Mesendoderm (in vitro differentiated cells): ENCODE measurements around the gene FLT1.

Source experiments
- DNase-seq: peaks from one replicate; pipeline ENCODE4 v3.0.0; 2013
- H2AK5ac ChIP-seq: 2 replicates; pipeline ENCODE4 v1.6.1; 2013; ENCODE audit warnings: low read length, inconsistent platforms
- H2BK120ac ChIP-seq: 2 replicates; pipeline ENCODE4 v1.6.1; 2013; ENCODE audit warnings: low read depth, mild to moderate bottlenecking, low read length, moderate library complexity, mixed read lengths
- H2BK15ac ChIP-seq: replicated peaks from 2 replicates; pipeline ENCODE4 v1.6.1; 2013; ENCODE audit warnings: low read depth, mild to moderate bottlenecking, moderate library complexity
- H2BK5ac ChIP-seq: 2 replicates; pipeline ENCODE4 v1.6.1; 2013; ENCODE audit warnings: low read length, inconsistent platforms
- H3K18ac ChIP-seq: 2 replicates; pipeline ENCODE4 v1.6.1; 2013; ENCODE audit warnings: mild to moderate bottlenecking, low read length, mixed read lengths
- H3K23ac ChIP-seq: one replicate; pipeline ENCODE4 v1.6.1; 2013; ENCODE audit warnings: low read length
- H3K27ac ChIP-seq: 2 replicates; pipeline ENCODE4 v1.5.1; 2013; ENCODE audit warnings: low read depth, mild to moderate bottlenecking, inconsistent platforms, low read length, moderate library complexity
- H3K27me3 ChIP-seq: 2 replicates; pipeline ENCODE4 v1.6.1; 2013; ENCODE audit warnings: low read length, control low read depth, mild to moderate bottlenecking, inconsistent platforms; ENCODE audit not compliant: insufficient read depth, poor library complexity
- H3K36me3 ChIP-seq: 2 replicates; pipeline ENCODE4 v1.6.1; 2013; ENCODE audit warnings: low read length, inconsistent platforms; ENCODE audit not compliant: control insufficient read depth, insufficient read depth
- H3K4ac ChIP-seq: one replicate; pipeline ENCODE4 v1.6.1; 2013; ENCODE audit warnings: low read depth, mild to moderate bottlenecking, low read length, moderate library complexity
- H3K4me1 ChIP-seq: 2 replicates; pipeline ENCODE4 v1.6.1; 2013; ENCODE audit warnings: low read depth, low read length, inconsistent platforms; ENCODE audit not compliant: control insufficient read depth
- H3K4me2 ChIP-seq: 2 replicates; pipeline ENCODE4 v1.6.1; 2013; ENCODE audit warnings: low read length
- H3K4me3 ChIP-seq: 2 replicates; pipeline ENCODE4 v1.5.1; 2013; ENCODE audit warnings: mild to moderate bottlenecking, low read length
- H3K56ac ChIP-seq: one replicate; pipeline ENCODE4 v1.6.1; 2013; ENCODE audit warnings: low read length
- H3K79me1 ChIP-seq: 2 replicates; pipeline ENCODE4 v1.6.1; 2013; ENCODE audit warnings: low read length, inconsistent platforms
- H3K79me2 ChIP-seq: 2 replicates; pipeline ENCODE4 v1.6.1; 2013; ENCODE audit warnings: mild to moderate bottlenecking, low read length; ENCODE audit not compliant: control insufficient read depth, insufficient read depth
- H3K9ac ChIP-seq: 2 replicates; pipeline ENCODE4 v1.6.1; 2013; ENCODE audit warnings: low read length, inconsistent platforms
- H4K5ac ChIP-seq: one replicate; pipeline ENCODE4 v1.6.1; 2013; ENCODE audit warnings: low read length
- H4K8ac ChIP-seq: one replicate; pipeline ENCODE4 v1.6.1; 2013; ENCODE audit warnings: low read depth, mild to moderate bottlenecking, control low read depth, low read length, moderate library complexity
- WGBS: extraction: QIAGEN DNeasy Blood & Tissue Kit; methylation state at CpG from one replicate; pipeline ENCODE4 v1.1.7; 2013; ENCODE audit warnings: low lambda C conversion rate, missing lambda C conversion rate; ENCODE audit not compliant: insufficient coverage; ENCODE audit errors: extremely low coverage; 5-methylcytosine and 5-hydroxymethylcytosine counted together

The FLT1 gene

DNA sequence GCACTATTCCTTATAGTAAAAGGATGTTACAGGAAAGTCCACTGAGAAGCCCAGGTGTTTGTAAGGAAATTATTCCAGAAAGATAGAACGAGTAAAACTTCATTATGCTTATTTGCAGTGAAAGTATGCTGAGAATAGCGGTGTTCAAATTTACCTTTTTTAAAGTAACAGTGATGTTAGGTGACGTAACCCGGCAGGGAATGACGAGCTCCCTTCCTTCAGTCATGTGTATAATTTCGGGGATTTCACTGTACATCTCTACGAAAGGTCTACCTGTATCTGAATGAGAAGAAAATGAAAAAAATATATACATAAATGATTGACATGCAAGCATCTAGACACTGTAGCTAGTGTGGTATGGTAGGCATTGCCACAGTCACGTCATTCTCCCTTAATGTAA, 56.9 kb downstream of the FLT1 start:
- H3K23ac ChIP-seq = no peak overlapping the region
- no peaks in the 10 kb centered on the region for H3K36me3 ChIP-seq
- H3K79me1 ChIP-seq = no peaks in the 10 kb centered on the region
- peak overlapping the region; percentile 23 for H3K4ac ChIP-seq
- DNase-seq = no peak
- H3K4me3 ChIP-seq = no peak overlapping the region
- no peaks in the 10 kb centered on the region for H3K79me2 ChIP-seq
- H2BK15ac ChIP-seq = no peak overlapping the region
- H3K27ac ChIP-seq = no peak overlapping the region
- peak overlapping the region; percentile 15 for H3K56ac ChIP-seq
- no peak overlapping the region for H2AK5ac ChIP-seq
- peaks cover 19% of the 10 kb centered on the region for H3K4me1 ChIP-seq
- no peak overlapping the region for H3K4me2 ChIP-seq
- no peaks in the 10 kb centered on the region for H3K27me3 ChIP-seq
- no peak overlapping the region for H2BK5ac ChIP-seq
- no peak overlapping the region for H2BK120ac ChIP-seq
- H4K8ac ChIP-seq = no peak overlapping the region
- no peak overlapping the region for H3K18ac ChIP-seq
- no peak overlapping the region for H4K5ac ChIP-seq
- WGBS = no CpG with 5 or more reads among the region's 8 CpGs
- H3K9ac ChIP-seq = no peak overlapping the region

DNA sequence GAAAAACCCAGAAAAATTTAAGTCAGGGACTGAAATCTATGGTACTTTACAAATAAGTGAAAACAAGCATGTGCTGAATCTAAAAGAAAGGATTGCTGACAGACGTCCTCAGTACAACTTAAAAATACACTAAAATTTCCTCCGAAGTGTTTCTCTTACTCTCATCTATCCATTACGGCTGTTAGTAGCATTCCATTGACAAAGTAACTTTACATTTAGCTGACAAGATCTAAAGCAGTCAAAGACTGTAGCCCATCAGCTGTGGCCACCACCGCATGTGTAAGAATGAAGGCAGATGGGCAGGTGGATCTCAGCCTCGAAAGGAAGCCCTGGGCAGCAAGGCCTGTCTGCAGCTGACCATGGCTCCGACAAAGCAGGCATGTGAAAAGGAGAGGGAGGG, 59.0 kb downstream of the FLT1 start:
- Histone ChIP-seq H3K4me3 (no peak overlapping the region), H3K36me3 (no peaks in the 10 kb centered on the region), H3K27ac (no peak overlapping the region), H3K79me2 (no peaks in the 10 kb centered on the region), H4K8ac (no peak overlapping the region), H2BK120ac (no peak overlapping the region), H3K4me1 (peaks cover 20% of the 10 kb centered on the region), H2BK5ac (no peak overlapping the region), H3K23ac (no peak overlapping the region), H4K5ac (no peak overlapping the region), H2AK5ac (no peak overlapping the region), H3K4ac (no peak overlapping the region), H2BK15ac (no peak overlapping the region), H3K4me2 (no peak overlapping the region), H3K56ac (no peak overlapping the region), H3K27me3 (no peaks in the 10 kb centered on the region), H3K18ac (no peak overlapping the region), H3K9ac (no peak overlapping the region), H3K79me1 (no peaks in the 10 kb centered on the region)
- DNase-seq = no peak
- WGBS = no CpG with 5 or more reads among the region's 6 CpGs

DNA sequence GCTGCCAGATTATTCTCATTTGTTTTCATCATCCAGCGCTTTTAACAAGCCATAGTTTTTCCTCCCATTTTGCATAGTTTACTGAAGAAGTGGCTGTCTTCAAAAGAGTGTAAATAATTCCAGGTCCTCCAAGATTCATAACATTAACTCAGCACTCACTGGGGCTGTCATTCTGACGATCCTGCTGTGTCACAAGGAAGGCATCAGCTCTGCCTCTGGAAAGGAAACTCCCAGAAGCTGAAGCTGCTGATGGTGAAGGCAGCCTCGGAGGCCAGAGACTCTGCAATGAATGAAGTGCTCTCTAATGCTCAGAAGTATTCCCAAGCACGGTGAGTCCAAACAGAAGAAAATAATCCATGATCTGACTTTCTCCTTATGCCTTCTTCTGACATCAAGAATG, 60.0 kb downstream of the FLT1 start:
- Histone ChIP-seq H3K79me1 (no peaks in the 10 kb centered on the region), H2BK120ac (no peak overlapping the region)
- no CpG with 5 or more reads among the region's 4 CpGs for WGBS

DNA sequence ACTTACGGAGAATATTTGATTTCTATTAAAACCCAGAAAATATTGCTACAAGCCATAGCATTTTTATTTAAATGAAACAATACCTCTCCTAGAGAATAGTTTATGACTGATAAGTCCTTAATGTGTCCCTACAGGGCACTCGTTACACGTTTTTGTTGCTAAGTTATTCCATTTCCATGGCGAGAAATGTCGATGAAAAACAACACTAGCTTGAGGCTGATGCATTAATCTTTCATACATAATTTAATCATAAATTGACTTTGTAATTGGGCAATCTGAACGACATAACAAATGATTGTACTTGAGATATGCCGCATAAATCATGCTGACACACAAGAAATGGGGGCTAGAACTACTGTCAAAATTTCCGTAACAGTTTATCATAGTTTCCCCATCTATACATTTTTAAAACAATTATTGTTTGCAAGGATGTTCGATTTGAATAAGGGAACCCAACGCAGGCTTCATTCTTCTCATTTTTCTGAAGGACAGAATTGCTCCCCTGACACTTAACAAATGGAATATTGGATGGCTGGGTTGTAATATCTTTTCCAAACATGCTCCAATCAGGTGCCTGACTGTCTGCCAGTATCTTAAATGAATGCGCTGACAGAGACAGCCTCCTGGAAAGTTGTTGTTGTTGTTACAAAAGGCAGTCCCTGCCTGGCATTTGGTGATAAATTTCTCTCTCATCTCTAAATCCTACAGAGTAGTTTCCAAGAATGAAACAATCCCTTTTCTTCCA, 61.9 kb downstream of the FLT1 start:
- Histone ChIP-seq H3K4ac (no peak overlapping the region), H3K27me3 (no peaks in the 10 kb centered on the region)

More for the DNA sequence above, 60.0 kb downstream of the FLT1 start:
- no peak for DNase-seq
- Histone ChIP-seq H3K9ac (no peak overlapping the region), H3K4me3 (no peak overlapping the region), H3K27ac (no peak overlapping the region), H2BK5ac (no peak overlapping the region), H3K4me1 (peaks cover 21% of the 10 kb centered on the region), H3K36me3 (no peaks in the 10 kb centered on the region), H3K4me2 (no peak overlapping the region), H2BK15ac (no peak overlapping the region), H3K79me2 (no peaks in the 10 kb centered on the region), H3K4ac (no peak overlapping the region), H3K56ac (no peak overlapping the region), H2AK5ac (no peak overlapping the region), H3K23ac (no peak overlapping the region), H4K5ac (no peak overlapping the region), H3K18ac (no peak overlapping the region), H4K8ac (no peak overlapping the region), H3K27me3 (no peaks in the 10 kb centered on the region)

DNA sequence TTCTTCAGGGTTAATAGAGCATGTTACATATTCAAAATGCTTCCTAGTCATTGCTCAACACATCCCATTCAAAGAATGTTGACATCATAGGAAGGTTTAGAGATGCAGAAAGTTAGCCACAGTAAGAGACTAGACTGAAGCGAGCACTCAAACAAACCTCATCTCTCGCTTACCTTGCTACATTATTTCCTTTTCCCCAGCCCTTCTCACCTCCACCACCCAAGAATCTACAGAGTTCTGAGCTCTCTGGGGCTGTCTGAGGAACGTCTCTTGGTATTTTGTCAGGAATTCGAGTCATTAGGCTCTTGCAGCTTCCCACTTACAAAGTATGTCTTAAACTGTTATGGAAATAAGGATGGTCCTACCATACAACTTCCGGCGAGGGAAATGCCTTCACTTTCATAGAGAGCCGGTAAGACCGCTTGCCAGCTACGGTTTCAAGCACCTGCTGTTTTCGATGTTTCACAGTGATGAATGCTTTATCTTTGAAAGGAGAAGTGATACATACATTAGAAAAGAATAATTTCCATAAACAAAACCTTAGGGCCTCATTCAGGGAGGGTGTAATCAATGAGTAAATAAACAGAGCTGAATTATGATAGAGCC, 65.1 kb downstream of the FLT1 start:
- peak; percentile 92 for DNase-seq
- H3K27me3 ChIP-seq = no peaks in the 10 kb centered on the region
- no peak overlapping the region for H2BK15ac ChIP-seq
- no peak overlapping the region for H3K4me2 ChIP-seq
- no peaks in the 10 kb centered on the region for H3K79me1 ChIP-seq
- no peak overlapping the region for H3K56ac ChIP-seq
- H4K5ac ChIP-seq = no peak overlapping the region
- no peak overlapping the region for H3K9ac ChIP-seq
- no peak overlapping the region for H3K4me3 ChIP-seq
- H3K36me3 ChIP-seq = no peaks in the 10 kb centered on the region
- peak overlapping the region; percentile 51 for H3K27ac ChIP-seq
- H3K4ac ChIP-seq = no peak overlapping the region
- peaks cover 4% of the 10 kb centered on the region for H3K4me1 ChIP-seq
- no peaks in the 10 kb centered on the region for H3K79me2 ChIP-seq
- no CpG with 5 or more reads among the region's 10 CpGs for WGBS
- no peak overlapping the region for H2BK120ac ChIP-seq
- no peak overlapping the region for H2AK5ac ChIP-seq
- H4K8ac ChIP-seq = no peak overlapping the region
- H3K23ac ChIP-seq = no peak overlapping the region
- H3K18ac ChIP-seq = no peak overlapping the region
- H2BK5ac ChIP-seq = no peak overlapping the region

More for the DNA sequence above, 61.9 kb downstream of the FLT1 start:
- Histone ChIP-seq H3K56ac (no peak overlapping the region), H4K8ac (no peak overlapping the region), H3K79me2 (no peaks in the 10 kb centered on the region), H3K4me2 (no peak overlapping the region), H3K36me3 (no peaks in the 10 kb centered on the region), H2BK5ac (no peak overlapping the region), H3K18ac (no peak overlapping the region), H3K4me1 (peaks cover 9% of the 10 kb centered on the region), H2BK120ac (no peak overlapping the region), H3K4me3 (no peak overlapping the region), H3K27ac (no peak overlapping the region), H4K5ac (no peak overlapping the region), H2AK5ac (no peak overlapping the region), H2BK15ac (no peak overlapping the region), H3K23ac (no peak overlapping the region), H3K79me1 (no peaks in the 10 kb centered on the region), H3K9ac (no peak overlapping the region)
- no peak for DNase-seq
- no CpG with 5 or more reads among the region's 11 CpGs for WGBS
